Mucosa of gallbladder (tissue), 1 donor: ENCODE results near the gene IQSEC1. TPM values are rescaled to one million over a fixed set of nuclear protein-coding genes. Genes with fewer than 3 reads are reported as not detected.
A peak's percentile ranks its signal among the peaks of the same experiment; 100 is the strongest.

Experiments
- DNase-seq: peaks from one replicate; pipeline ENCODE4 v3.0.0-alpha.2; 2020; ENCODE audit warnings: low spot score
- total RNA-seq: library from RNA; stranded (reverse); gene quantifications from one replicate; pipeline ENCODE4 v1.2.1, GENCODE V29; 2021
- donor health status: DM: no; HTN: no; CAD: no.

IQSEC1 gene
- total RNA-seq, 1 donor from 2014 or later, result 49.8 TPM

- no peak for DNase-seq
These were observed 104.7 kb downstream of the IQSEC1 start for GRCh38 chr3:12968541-12968940.

GRCh38 chr3:12967606-12968351 lies 105.5 kb downstream of the IQSEC1 start:
- DNase-seq, result peak; percentile 92

- DNase-seq, result no peak
These were observed 106.2 kb downstream of the IQSEC1 start for GRCh38 chr3:12966847-12967605.

- no peak for DNase-seq
These were observed 107.0 kb downstream of the IQSEC1 start for GRCh38 chr3:12965999-12966846.

- DNase-seq, result no peak
These were observed 108.3 kb downstream of the IQSEC1 start for GRCh38 chr3:12964711-12965612.

- DNase-seq, result no peak
These were observed 109.1 kb downstream of the IQSEC1 start for GRCh38 chr3:12963922-12964701.

- DNase-seq, result no peak
These were observed 109.9 kb downstream of the IQSEC1 start for GRCh38 chr3:12963231-12963896.

GRCh38 chr3:12962292-12962691 lies 110.9 kb downstream of the IQSEC1 start:
- DNase-seq, result no peak

GRCh38 chr3:12961697-12962036 lies 111.6 kb downstream of the IQSEC1 start:
- no peak for DNase-seq

GRCh38 chr3:12961007-12961696 lies 112.1 kb downstream of the IQSEC1 start:
- no peak for DNase-seq

- no peak for DNase-seq
These were observed 112.7 kb downstream of the IQSEC1 start for GRCh38 chr3:12960497-12960896.

- DNase-seq, result peak; percentile 43
These were observed 113.3 kb downstream of the IQSEC1 start for GRCh38 chr3:12959838-12960378.

- no peak for DNase-seq
These were observed 113.8 kb downstream of the IQSEC1 start for GRCh38 chr3:12959410-12959809.

GRCh38 chr3:12957824-12958792 lies 115.1 kb downstream of the IQSEC1 start:
- DNase-seq, result no peak

GRCh38 chr3:12957339-12957738 lies 115.9 kb downstream of the IQSEC1 start:
- no peak for DNase-seq

- no peak for DNase-seq
These were observed 116.9 kb downstream of the IQSEC1 start for GRCh38 chr3:12956316-12956660.

GRCh38 chr3:12955651-12956315 lies 117.4 kb downstream of the IQSEC1 start:
- no peak for DNase-seq
